Left ventricle myocardium inferior (tissue), 1 donor: ENCODE measurements around the gene TRIM40. TPM values are rescaled to one million over a fixed set of nuclear protein-coding genes. Genes with fewer than 3 reads are reported as not detected.
"Not testable (repeated sequence)": the region's sequence is repeated elsewhere in the genome, so short reads cannot be mapped to it uniquely, and the experiment has no call there.

Experiments
- DNase-seq: peaks from one replicate; pipeline ENCODE4 v3.0.0-alpha.2; 2020
- H3K27ac ChIP-seq: fragments of 200-600 bp; replicated peaks from 2 replicates; pipeline ENCODE4 v1.8.0; 2021
- H3K27me3 ChIP-seq: fragments of 200-600 bp; 2 replicates; pipeline ENCODE4 v1.8.0; 2021; ENCODE audit warnings: low read depth
- H3K36me3 ChIP-seq: fragments of 200-600 bp; 2 replicates; pipeline ENCODE4 v1.8.0; 2021
- H3K4me1 ChIP-seq: fragments of 200-600 bp; 2 replicates; pipeline ENCODE4 v1.8.0; 2021
- H3K4me3 ChIP-seq: fragments of 200-600 bp; 2 replicates; pipeline ENCODE4 v1.8.0; 2021; ENCODE audit warnings: mild to moderate bottlenecking, moderate library complexity
- H3K9me3 ChIP-seq: fragments of 200-600 bp; replicated peaks from 2 replicates; pipeline ENCODE4 v1.8.0; 2021
- intact Hi-C: fragments of 100-400 bp; cut with micrococcal nuclease; formaldehyde crosslinking; loops from one replicate; pipeline ENCODE4 v1.11.0; 2022
- total RNA-seq: library from RNA; stranded (reverse); fragmentation: NEBNext Ultra II Directional; extraction: Animal tissue kit (Norgen Biotek cat#: 25700); gene quantifications from one replicate; pipeline ENCODE4 v1.2.1, GENCODE V29; 2021
- TF ChIP-seq, protein P1 (sequence below): fragments of 200-600 bp; IDR thresholded peaks from 2 replicates; pipeline ENCODE4 v1.8.0; 2021; ENCODE audit warnings: antibody characterized with exemption, mild to moderate bottlenecking, borderline replicate concordance
- donor health status: DM: no; HTN: yes; CAD: no; lungs with severe emphysema.

Gene TRIM40
- total RNA-seq, 1 donor from 2014 or later: not detected

DNA sequence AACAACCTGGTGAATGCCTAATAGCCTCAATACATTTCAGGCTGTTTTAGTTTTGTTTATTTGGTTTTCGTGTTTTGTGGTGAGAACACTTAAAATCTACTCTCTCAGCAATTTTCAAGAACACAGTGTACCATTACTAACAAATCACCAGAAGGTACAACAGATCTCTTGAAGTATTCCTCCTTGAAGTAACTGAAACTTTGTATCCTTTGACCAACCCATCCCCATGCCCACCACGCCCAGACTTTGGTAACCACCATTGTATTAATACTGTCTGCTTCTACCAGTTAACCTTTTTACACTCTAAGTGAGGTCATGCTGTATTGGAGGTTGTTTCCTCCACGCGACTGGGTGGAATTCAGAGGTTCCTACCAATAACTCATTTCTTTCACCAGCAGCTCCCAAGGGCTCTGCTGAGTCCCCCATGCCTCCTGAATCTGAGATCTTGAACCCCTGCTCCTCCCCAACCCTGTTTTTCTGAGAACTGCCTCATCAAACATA is 5.7 kb upstream of the TRIM40 start:
- intact Hi-C loops: no loop called here

DNA sequence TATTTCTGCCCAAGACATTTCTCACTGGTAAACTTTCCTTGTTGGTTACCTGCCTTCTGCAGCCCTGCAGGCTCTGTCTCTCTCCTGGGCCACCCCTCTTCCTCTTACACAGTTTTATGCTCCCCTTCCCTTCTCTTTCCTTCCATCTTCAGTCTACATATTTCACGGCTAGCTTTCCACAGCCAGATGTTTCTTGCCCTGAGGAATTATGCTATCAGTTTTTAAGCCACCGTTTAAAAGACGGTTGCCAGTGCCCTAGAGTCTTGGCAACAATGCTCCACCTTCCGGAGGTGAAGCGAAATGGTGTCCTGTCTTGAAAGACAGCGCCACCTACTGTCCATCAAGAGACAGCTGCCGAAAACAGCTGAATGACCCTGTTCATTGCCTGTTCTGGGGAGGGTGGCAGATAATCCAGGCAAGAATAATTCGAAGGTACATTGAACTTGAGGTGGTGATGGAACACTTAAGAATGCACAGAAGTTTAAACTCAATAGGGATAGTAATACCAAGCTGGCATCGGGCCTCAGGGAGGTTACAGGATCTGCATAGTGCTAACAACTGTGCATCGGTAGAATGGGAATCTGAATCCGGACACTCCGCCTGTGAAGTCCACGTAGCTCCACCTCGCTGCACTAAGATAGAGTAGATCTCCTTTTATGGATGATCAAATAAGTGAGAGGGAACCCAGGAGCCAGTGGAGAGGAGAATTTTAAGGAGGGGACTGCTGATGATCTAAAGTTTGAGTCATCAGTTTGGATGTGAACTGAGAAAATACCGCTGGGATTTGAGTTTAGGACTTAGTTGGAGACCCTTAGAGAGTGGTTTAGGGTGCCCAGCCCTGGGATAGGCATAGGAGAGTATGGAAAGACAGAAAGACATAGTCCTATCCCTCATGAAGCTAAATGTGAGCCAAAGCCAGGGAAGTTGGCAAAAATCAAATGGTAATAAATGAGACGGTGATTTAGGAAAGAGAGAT is 4.8 kb upstream of the TRIM40 start:
- DNase-seq: peak; percentile 31
- intact Hi-C loops: no loop called here
- no peak overlapping the region for H3K27ac ChIP-seq
- H3K27me3 ChIP-seq: peaks cover 96% of the 10 kb centered on the region
- H3K36me3 ChIP-seq: no peaks in the 10 kb centered on the region
- no peak overlapping the region for H3K4me3 ChIP-seq
- TF ChIP-seq, protein P1, sequence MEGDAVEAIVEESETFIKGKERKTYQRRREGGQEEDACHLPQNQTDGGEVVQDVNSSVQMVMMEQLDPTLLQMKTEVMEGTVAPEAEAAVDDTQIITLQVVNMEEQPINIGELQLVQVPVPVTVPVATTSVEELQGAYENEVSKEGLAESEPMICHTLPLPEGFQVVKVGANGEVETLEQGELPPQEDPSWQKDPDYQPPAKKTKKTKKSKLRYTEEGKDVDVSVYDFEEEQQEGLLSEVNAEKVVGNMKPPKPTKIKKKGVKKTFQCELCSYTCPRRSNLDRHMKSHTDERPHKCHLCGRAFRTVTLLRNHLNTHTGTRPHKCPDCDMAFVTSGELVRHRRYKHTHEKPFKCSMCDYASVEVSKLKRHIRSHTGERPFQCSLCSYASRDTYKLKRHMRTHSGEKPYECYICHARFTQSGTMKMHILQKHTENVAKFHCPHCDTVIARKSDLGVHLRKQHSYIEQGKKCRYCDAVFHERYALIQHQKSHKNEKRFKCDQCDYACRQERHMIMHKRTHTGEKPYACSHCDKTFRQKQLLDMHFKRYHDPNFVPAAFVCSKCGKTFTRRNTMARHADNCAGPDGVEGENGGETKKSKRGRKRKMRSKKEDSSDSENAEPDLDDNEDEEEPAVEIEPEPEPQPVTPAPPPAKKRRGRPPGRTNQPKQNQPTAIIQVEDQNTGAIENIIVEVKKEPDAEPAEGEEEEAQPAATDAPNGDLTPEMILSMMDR: peak; percentile 99
- peaks cover 16% of the 10 kb centered on the region for H3K4me1 ChIP-seq
- no peaks in the 10 kb centered on the region for H3K9me3 ChIP-seq

More for the DNA sequence above, 5.7 kb upstream of the TRIM40 start:
- H3K4me3 ChIP-seq: no peak overlapping the region
- no peak for DNase-seq
- no peaks in the 10 kb centered on the region for H3K36me3 ChIP-seq
- H3K9me3 ChIP-seq: no peaks in the 10 kb centered on the region
- TF ChIP-seq, protein P1: no peak
- H3K4me1 ChIP-seq: peaks cover 16% of the 10 kb centered on the region
- H3K27me3 ChIP-seq: peaks cover 95% of the 10 kb centered on the region
- no peak overlapping the region for H3K27ac ChIP-seq

DNA sequence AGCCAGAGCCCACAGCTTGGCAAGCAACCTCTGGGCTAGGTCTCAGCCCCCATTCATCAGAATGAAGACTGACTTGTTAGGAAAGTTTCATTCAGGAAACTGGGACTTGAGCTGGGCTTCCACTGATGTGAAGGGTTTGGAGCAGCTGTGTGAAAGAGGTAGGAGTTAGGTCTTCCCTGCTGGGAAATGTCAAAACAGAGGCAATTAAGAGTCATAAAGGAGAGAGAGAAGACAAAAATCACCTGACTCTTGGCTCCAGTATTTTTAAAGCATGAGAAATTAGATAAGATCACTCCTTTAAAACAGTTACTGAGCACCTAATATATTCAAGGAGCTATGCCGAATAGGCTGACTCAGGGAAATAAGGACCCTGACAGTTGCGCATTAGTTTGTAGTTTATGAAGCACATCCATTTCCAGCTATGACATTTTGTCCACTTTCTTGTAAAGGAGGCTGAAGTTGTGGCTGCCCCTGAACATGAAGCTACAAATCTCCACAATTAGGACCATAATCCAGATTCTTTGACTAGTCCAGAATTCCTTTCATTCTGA is 3.9 kb upstream of the TRIM40 start:
- peaks cover 100% of the 10 kb centered on the region for H3K27me3 ChIP-seq
- H3K27ac ChIP-seq: no peak overlapping the region
- no peak overlapping the region for H3K4me3 ChIP-seq
- intact Hi-C loops: no loop called here
- DNase-seq: no peak
- no peaks in the 10 kb centered on the region for H3K36me3 ChIP-seq
- no peaks in the 10 kb centered on the region for H3K9me3 ChIP-seq
- peaks cover 16% of the 10 kb centered on the region for H3K4me1 ChIP-seq
- TF ChIP-seq, protein P1: no peak

DNA sequence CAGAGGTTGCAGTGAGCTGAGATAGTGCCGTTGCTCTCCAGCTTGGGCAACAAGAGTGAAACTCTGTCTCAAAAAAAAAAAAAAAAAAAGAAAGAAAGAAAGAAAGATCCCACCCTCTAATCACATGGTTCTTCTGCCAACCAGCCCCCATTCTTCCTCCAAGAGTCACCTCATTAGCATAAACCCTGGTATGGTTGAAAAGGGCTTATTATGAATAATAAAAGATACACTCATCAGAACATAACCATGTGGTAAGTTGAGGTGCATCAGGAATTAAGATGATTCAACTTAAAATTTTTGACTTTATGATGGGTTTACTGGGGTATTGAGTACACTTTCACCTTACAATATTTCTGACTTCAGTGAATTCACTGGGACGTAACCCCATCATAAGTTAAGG is 793 bp upstream of the TRIM40 start:
- TF ChIP-seq, protein P1: no peak
- Histone ChIP-seq H3K27ac (no peak overlapping the region), H3K36me3 (no peaks in the 10 kb centered on the region), H3K27me3 (peaks cover 98% of the 10 kb centered on the region), H3K4me1 (peaks cover 4% of the 10 kb centered on the region), H3K4me3 (no peak overlapping the region), H3K9me3 (no peaks in the 10 kb centered on the region)
- intact Hi-C loops: no loop called here
- DNase-seq: no peak

DNA sequence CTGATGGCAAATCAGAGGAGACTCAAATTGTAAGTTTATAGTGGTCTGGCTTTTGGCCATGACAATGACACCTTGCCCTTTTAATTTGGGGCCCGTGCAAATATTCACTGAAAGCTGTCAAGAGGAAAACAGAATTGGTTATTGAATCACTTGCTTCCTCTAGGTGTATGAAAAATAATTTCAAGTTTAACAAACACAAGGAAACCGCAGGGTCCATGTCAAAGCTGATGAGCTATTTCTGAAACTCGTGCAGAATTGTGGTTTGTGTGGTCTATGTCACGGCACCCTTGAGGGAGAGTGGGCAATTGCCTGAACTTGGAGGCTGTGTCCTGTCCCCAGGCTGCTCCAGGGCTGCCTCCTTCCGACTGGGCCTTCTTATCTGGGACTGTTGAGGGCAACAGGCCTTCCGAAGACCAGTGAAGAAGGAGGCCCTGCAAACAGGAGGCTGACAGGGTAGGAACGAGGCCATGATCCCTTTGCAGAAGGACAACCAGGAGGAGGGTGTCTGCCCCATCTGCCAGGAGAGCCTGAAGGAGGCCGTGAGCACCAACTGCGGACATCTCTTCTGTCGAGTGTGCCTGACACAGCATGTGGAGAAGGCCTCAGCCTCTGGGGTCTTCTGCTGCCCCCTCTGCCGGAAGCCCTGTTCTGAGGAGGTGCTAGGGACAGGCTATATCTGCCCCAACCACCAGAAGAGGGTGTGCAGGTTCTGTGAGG is 788 bp downstream of the TRIM40 start:
- H3K9me3 ChIP-seq: no peaks in the 10 kb centered on the region
- intact Hi-C loops: no loop called here
- no peak for DNase-seq
- no peak overlapping the region for H3K27ac ChIP-seq
- H3K4me3 ChIP-seq: no peak overlapping the region
- TF ChIP-seq, protein P1: no peak
- no peaks in the 10 kb centered on the region for H3K36me3 ChIP-seq
- no peaks in the 10 kb centered on the region for H3K4me1 ChIP-seq
- peaks cover 97% of the 10 kb centered on the region for H3K27me3 ChIP-seq

DNA sequence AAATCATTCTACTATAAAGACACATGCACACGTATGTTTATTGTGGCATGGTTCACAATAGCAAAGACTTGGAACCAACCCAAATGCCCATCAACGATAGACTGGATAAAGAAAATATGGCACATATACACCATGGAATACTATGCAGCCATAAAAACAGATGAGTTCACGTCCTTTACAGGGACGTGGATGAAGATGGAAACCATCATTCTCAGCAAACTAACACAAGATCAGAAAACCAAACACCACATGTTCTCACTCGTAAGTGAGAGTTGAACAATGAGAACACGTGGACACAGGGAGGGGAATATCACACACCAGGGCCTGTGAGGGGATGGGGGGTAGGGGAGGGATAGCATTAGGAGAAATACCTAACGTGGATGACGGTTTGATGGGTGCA is 4.3 kb downstream of the TRIM40 start:
- H3K9me3 ChIP-seq, H3K4me1 ChIP-seq, DNase-seq, H3K4me3 ChIP-seq, intact Hi-C loops, H3K36me3 ChIP-seq, H3K27ac ChIP-seq: not testable (repeated sequence)
- peaks cover 91% of the 10 kb centered on the region for H3K27me3 ChIP-seq
